Ishikawa (cell line): ENCODE results near the gene BMX.

Experiments used
- CEBPB ChIP-seq: IDR thresholded peaks from 2 replicates; pipeline ENCODE4 v1.6.1; 2012
- CREB1 ChIP-seq: IDR thresholded peaks from 2 replicates; pipeline ENCODE4 v1.6.1; 2012; ENCODE audit warnings: low read depth
- EGR1 ChIP-seq: IDR thresholded peaks from 2 replicates; pipeline ENCODE4 v1.6.1; 2012
- EP300 ChIP-seq: IDR thresholded peaks from 2 replicates; pipeline ENCODE4 v1.6.1; 2012; ENCODE audit warnings: borderline replicate concordance
- FOXM1 ChIP-seq: IDR thresholded peaks from 2 replicates; pipeline ENCODE4 v1.6.1; 2012; ENCODE audit warnings: low read depth, borderline replicate concordance
- MAX ChIP-seq: IDR thresholded peaks from 2 replicates; pipeline ENCODE4 v1.6.1; 2012
- NFIC ChIP-seq: IDR thresholded peaks from 2 replicates; pipeline ENCODE4 v1.6.1; 2012
- RAD21 ChIP-seq: IDR thresholded peaks from 2 replicates; pipeline ENCODE4 v1.6.1; 2012; ENCODE audit warnings: low read depth
- TAF1 ChIP-seq: IDR thresholded peaks from 2 replicates; pipeline ENCODE4 v1.6.1; 2012; ENCODE audit warnings: low read depth, mild to moderate bottlenecking
- TCF12 ChIP-seq: IDR thresholded peaks from 2 replicates; pipeline ENCODE4 v1.6.1; 2012; ENCODE audit warnings: low read depth
- TEAD4 ChIP-seq: IDR thresholded peaks from 2 replicates; pipeline ENCODE4 v1.6.1; 2012
- YY1 ChIP-seq: IDR thresholded peaks from 2 replicates; pipeline ENCODE4 v1.6.1; 2012; ENCODE audit warnings: low read depth
- ZBTB7A ChIP-seq: IDR thresholded peaks from 2 replicates; pipeline ENCODE4 v1.6.1; 2012; ENCODE audit warnings: low read depth
- TF ChIP-seq, protein P1 (sequence below): IDR thresholded peaks from 2 replicates; pipeline ENCODE4 v1.6.1; 2012
- TF ChIP-seq, protein P2 (sequence below): IDR thresholded peaks from 2 replicates; pipeline ENCODE4 v1.6.1; 2012; ENCODE audit warnings: low read depth, mild to moderate bottlenecking

The BMX gene

GRCh38 chrX:15500497-15500966 is at the start of gene BMX:
Gene BMX (plus strand): TSS chrX:15500807. CDS start chrX:15508354, 7,547 bp downstream.
- TF ChIP-seq FOXM1 (no peak), RAD21 (no peak), YY1 (no peak), TEAD4 (no peak), TAF1 (no peak), ZBTB7A (no peak), MAX (no peak), NFIC (no peak), CREB1 (no peak), EGR1 (no peak), EP300 (no peak), CEBPB (no peak), TCF12 (no peak)
- TF ChIP-seq, protein P1, sequence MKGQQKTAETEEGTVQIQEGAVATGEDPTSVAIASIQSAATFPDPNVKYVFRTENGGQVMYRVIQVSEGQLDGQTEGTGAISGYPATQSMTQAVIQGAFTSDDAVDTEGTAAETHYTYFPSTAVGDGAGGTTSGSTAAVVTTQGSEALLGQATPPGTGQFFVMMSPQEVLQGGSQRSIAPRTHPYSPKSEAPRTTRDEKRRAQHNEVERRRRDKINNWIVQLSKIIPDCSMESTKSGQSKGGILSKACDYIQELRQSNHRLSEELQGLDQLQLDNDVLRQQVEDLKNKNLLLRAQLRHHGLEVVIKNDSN = no peak
- TF ChIP-seq, protein P2, sequence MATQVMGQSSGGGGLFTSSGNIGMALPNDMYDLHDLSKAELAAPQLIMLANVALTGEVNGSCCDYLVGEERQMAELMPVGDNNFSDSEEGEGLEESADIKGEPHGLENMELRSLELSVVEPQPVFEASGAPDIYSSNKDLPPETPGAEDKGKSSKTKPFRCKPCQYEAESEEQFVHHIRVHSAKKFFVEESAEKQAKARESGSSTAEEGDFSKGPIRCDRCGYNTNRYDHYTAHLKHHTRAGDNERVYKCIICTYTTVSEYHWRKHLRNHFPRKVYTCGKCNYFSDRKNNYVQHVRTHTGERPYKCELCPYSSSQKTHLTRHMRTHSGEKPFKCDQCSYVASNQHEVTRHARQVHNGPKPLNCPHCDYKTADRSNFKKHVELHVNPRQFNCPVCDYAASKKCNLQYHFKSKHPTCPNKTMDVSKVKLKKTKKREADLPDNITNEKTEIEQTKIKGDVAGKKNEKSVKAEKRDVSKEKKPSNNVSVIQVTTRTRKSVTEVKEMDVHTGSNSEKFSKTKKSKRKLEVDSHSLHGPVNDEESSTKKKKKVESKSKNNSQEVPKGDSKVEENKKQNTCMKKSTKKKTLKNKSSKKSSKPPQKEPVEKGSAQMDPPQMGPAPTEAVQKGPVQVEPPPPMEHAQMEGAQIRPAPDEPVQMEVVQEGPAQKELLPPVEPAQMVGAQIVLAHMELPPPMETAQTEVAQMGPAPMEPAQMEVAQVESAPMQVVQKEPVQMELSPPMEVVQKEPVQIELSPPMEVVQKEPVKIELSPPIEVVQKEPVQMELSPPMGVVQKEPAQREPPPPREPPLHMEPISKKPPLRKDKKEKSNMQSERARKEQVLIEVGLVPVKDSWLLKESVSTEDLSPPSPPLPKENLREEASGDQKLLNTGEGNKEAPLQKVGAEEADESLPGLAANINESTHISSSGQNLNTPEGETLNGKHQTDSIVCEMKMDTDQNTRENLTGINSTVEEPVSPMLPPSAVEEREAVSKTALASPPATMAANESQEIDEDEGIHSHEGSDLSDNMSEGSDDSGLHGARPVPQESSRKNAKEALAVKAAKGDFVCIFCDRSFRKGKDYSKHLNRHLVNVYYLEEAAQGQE = no peak

GRCh38 chrX:15451913-15452312 is 48.7 kb upstream of the BMX start:
- TF ChIP-seq, protein P2 = no peak
- no peak for TF ChIP-seq NFIC
- no peak for TF ChIP-seq TCF12
- no peak for TF ChIP-seq EP300
- no peak for TF ChIP-seq EGR1
- TF ChIP-seq CEBPB = no peak
- no peak for TF ChIP-seq CREB1
- TF ChIP-seq MAX = no peak

DNA sequence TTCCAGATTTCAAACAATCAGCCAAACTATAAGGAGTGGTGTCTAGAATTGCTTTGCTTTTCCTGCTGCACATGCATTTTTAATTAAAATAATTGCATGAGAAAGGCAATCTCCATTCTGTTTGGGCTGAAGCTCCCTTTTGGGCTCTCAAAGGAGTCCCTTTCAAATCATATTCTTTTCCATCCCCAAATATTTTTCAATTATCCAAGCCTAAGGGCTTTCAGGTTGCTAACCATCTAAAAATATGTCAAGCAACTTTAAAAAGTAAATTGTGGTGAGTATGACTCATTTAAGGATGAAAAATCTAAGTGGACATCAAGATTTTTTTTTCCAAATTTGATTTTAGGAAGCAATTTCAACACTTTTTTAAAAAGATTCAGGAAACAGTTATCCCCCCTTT is 35.9 kb upstream of the BMX start:
- TF ChIP-seq TAF1 = no peak
- TF ChIP-seq, protein P1 = no peak
- no peak for TF ChIP-seq TCF12

GRCh38 chrX:15465347-15465746 is 35.3 kb upstream of the BMX start:
- TF ChIP-seq, protein P2 = no peak
- TF ChIP-seq TCF12 = no peak
- TF ChIP-seq, protein P1 = no peak
- TF ChIP-seq RAD21 = no peak
- TF ChIP-seq CREB1 = no peak
- TF ChIP-seq CEBPB = no peak
- TF ChIP-seq TAF1 = no peak
- no peak for TF ChIP-seq ZBTB7A
- no peak for TF ChIP-seq NFIC
- no peak for TF ChIP-seq EP300
- no peak for TF ChIP-seq MAX
- TF ChIP-seq FOXM1 = no peak
- no peak for TF ChIP-seq TEAD4
- no peak for TF ChIP-seq EGR1
- TF ChIP-seq YY1 = no peak
